ENCODE results near the gene LIMS2.

DNA sequence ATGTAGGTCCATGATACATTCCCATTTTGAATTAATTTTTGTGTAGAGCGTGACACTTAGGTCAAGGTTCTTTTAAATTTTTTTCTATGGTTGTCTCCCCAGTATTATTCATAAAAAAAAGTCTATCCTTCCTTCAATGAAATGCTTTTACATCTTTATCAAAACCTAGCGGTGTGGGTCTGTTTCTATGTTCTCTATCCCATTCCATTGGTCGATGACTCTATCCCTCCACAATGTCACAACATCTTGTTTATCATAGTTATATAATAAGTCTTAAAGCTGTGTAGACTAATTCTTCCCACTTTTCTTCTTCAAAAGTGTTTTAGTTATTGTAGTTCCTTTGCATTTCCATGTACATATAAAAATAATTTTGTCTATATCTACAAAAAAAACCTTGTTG, 76.6 kb downstream of the LIMS2 start:
- TF ChIP-seq, protein P1, sequence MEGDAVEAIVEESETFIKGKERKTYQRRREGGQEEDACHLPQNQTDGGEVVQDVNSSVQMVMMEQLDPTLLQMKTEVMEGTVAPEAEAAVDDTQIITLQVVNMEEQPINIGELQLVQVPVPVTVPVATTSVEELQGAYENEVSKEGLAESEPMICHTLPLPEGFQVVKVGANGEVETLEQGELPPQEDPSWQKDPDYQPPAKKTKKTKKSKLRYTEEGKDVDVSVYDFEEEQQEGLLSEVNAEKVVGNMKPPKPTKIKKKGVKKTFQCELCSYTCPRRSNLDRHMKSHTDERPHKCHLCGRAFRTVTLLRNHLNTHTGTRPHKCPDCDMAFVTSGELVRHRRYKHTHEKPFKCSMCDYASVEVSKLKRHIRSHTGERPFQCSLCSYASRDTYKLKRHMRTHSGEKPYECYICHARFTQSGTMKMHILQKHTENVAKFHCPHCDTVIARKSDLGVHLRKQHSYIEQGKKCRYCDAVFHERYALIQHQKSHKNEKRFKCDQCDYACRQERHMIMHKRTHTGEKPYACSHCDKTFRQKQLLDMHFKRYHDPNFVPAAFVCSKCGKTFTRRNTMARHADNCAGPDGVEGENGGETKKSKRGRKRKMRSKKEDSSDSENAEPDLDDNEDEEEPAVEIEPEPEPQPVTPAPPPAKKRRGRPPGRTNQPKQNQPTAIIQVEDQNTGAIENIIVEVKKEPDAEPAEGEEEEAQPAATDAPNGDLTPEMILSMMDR (IDR thresholded peaks at IDR 0.05) = no peak
- no peak for TF ChIP-seq POLR2A (IDR thresholded peaks at IDR 0.05)
- TF ChIP-seq POLR2AphosphoS5 (IDR thresholded peaks at IDR 0.05) = no peak
- no peak for TF ChIP-seq EP300 (IDR thresholded peaks at IDR 0.05; ENCODE audit: low read depth)

All from transverse colon (tissue), 4 donors.